AG10803 (cell line): Measurements from ENCODE around the gene INA.
"Not testable (repeated sequence)": the region's sequence is repeated elsewhere in the genome, so short reads cannot be mapped to it uniquely, and the experiment has no call there.

Experiments used
- DNase-seq: peaks from one replicate; pipeline ENCODE4 v3.0.0; 2010; ENCODE audit warnings: low read depth
- H3K4me3 ChIP-seq: 2 replicates; pipeline ENCODE4 v1.5.1; 2011; ENCODE audit warnings: mild to moderate bottlenecking, low read length, control low read depth
- CTCF ChIP-seq: conservative IDR thresholded peaks from 2 replicates; pipeline ENCODE4 v1.5.1; 2011; ENCODE audit warnings: mild to moderate bottlenecking, low read length, control low read depth, inconsistent platforms

INA gene

GRCh38 chr10:103238506-103239252 lies 38.3 kb upstream of the INA start:
- peak; percentile 76 for TF ChIP-seq CTCF
- DNase-seq = peak; percentile 74

GRCh38 chr10:103241262-103242011 lies 35.5 kb upstream of the INA start:
- no peak overlapping the region for H3K4me3 ChIP-seq
- no peak for TF ChIP-seq CTCF
- DNase-seq = peak; percentile 43

More at GRCh38 chr10:103238506-103239252, 38.3 kb upstream of the INA start:
- no peak overlapping the region for H3K4me3 ChIP-seq

- peak; percentile 97 for TF ChIP-seq CTCF
- peak; percentile 82 for DNase-seq
- no peak overlapping the region for H3K4me3 ChIP-seq
Measured at GRCh38 chr10:103244666-103245271, 32.2 kb upstream of the INA start.

GRCh38 chr10:103245587-103245986 lies 31.4 kb upstream of the INA start, which contains the start of gene RPEL1:
RPEL1 (plus strand) TSS chr10:103245887; CDS start chr10:103245997, 110 bp downstream.
- not testable (repeated sequence) for H3K4me3 ChIP-seq, DNase-seq

- DNase-seq = no peak
- TF ChIP-seq CTCF = no peak
- no peak overlapping the region for H3K4me3 ChIP-seq
Measured at GRCh38 chr10:103246324-103246723, 30.6 kb upstream of the INA start.

- no peak for TF ChIP-seq CTCF
- no peak overlapping the region for H3K4me3 ChIP-seq
- no peak for DNase-seq
Measured at GRCh38 chr10:103254113-103254512, 22.8 kb upstream of the INA start.

GRCh38 chr10:103254538-103255325 lies 22.2 kb upstream of the INA start:
- DNase-seq = peak; percentile 40
- no peak for TF ChIP-seq CTCF
- H3K4me3 ChIP-seq = no peak overlapping the region
